UCSD-AML1 (cell line): ENCODE measurements around the gene UBE2M.

Experiments used
- DNase-seq: peaks from one replicate; lab custom pipeline; 2025; ENCODE audit not compliant: unreplicated experiment; lab: John Stamatoyannopoulos, UW

The UBE2M gene

GRCh38 chr19:58555920-58556621, 2.3 kb downstream of the UBE2M start:
- no peak for DNase-seq

DNA sequence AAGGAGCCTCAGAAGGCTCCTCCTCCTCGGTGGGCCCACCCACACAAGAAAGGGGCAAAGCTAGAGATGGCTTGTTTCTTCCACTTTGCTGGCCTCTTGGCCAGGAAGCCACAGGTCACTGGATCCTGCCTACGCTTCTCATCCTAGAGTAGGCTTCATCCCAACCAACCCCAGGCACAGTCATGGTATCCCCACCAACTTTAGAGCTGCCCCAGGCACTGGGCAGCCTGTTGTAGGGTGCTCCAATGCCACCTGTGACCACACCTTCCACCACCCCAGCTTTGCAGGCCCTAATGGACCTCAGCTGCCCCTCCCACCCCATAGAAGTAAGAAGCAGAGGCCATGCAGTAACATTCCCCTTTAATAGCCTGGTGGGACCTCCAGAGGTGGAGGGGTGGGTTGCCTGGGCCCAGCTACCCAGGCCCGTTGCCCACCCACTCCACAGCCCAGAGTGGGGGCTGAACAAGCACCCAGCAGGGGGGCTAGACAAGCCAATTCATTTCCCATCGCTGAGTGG, 3.0 kb downstream of the UBE2M start:
- no peak for DNase-seq

GRCh38 chr19:58554494-58555368, 3.7 kb downstream of the UBE2M start, which contains the start of gene CHMP2A:
Gene CHMP2A, minus strand, starts transcription at chr19:58555105. Its CDS starts 893 bp downstream, at chr19:58554212.
- DNase-seq: no peak

DNA sequence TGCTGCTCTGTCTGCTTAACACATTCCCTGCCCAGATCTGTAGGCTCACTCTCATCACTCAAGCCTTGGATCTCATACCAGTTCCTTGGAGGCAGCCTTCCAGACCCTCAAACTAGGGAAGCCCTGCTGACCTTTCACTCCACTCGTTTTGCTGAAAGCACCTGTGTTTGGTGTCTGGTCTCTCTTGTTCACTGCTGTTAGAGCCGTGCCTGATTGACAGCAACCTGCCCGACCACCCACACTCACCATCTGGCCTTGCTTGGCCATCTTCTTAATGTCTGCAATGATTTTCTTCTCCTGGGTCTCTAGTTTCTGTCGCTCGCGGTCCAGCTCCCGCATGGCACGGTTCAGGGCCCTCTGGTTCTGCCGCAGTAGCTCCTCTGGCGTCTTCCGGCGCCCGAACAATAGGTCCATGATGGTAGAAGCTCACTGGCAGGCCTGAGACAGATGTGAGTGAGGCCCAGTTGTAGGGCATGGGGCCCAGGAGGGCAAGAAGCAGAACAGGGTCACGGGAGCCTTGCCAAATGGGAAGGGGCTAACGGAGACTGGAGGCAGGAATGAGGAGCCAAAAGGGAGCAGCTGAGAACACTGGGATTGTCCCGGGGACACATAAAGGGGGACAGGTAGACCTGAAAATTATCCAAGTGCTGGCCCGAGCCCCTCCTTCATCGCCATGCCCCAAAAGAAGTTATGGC, 4.5 kb downstream of the UBE2M start:
- no peak for DNase-seq

DNA sequence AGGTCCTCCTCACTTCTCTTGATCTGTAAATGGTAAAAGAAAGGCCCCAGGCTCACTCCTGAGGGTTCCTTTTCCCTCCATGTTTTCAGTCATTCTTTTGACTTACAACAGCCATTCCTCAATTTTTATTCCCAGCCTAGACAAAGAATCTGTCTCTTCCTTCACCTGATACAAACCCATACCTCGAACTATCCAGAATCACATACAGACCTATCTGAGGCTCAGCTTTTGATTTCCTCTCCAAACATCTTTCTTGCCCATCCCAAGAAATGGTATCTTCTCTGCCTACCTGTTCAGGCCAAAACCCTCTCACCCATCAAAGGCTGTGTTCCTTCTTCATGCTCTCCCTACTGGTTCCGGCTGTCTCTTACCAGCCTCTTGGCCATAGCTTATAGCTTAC, 5.8 kb downstream of the UBE2M start:
- no peak for DNase-seq

DNA sequence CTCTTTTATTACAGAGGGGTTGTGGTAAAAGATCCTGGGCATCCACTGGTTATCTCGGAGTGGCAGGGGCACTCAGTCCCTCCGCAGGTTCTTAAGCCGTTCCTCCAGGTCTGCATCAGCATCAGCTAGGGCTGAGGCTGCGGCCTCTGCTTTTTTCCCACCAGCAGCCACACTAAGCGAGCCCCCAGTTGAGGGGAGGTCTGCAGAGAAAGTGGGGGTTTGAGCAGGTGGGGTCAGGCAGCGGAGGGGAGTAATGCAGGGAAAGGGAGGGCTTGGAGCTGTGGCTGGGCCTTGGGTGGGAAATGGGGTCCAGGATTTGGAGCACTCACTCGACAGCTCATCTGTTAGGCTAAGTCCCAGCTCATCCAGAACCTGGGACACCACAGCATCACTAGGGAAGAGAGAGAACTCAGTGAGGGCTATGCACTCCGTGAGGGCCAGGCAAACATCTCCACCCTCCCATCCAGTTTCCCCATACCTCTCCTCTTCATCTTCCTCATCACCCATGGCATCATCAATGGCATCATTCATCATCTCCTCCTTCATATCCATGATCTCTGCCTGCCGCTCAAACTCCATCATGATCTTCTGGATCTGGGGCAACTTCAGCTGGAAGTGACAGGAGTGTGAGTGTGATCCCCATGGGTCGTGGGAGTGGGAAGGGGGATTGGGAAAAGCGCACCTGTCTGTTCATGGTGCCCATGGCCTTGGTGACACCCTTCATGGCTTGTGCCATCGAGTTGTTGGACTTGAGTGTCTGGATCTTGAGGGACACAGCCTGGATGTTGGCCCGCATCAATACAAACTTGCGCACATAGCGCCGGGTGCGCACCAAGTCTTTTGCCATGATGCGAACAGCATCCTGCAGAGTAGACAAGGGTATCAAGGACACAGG, 6.6 kb downstream of the UBE2M start:
- DNase-seq: no peak

GRCh38 chr19:58551123-58551497, 7.3 kb downstream of the UBE2M start:
- DNase-seq: no peak

DNA sequence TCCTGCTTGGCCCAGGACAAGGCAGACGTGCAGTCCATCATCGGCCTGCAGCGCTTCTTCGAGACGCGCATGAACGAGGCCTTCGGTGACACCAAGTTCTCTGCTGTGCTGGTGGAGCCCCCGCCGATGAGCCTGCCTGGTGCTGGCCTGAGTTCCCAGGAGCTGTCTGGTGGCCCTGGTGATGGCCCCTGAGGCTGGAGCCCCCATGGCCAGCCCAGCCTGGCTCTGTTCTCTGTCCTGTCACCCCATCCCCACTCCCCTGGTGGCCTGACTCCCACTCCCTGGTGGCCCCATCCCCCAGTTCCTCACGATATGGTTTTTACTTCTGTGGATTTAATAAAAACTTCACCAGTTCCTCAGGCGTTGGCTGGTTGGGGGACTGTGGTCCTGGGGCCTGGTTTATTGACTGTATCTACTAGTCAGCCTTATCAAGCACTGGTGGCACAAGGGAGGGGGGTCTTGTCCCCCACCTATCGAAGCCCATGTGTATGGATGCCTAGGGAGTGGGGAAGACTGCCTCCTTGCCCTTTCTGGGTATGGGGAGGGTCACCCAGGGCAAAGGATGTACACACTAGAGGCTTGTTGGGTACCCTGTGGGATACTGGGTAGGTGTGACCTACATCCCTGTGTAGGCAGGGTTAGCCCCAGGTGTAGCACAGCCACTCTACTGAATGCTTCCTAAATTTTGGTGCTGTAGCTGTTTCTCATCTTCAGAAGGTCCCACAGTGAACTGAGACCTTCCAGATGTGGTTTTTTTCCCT, 7.9 kb downstream of the UBE2M start:
- DNase-seq: no peak

GRCh38 chr19:58549664-58550361, 8.6 kb downstream of the UBE2M start:
- DNase-seq: no peak

DNA sequence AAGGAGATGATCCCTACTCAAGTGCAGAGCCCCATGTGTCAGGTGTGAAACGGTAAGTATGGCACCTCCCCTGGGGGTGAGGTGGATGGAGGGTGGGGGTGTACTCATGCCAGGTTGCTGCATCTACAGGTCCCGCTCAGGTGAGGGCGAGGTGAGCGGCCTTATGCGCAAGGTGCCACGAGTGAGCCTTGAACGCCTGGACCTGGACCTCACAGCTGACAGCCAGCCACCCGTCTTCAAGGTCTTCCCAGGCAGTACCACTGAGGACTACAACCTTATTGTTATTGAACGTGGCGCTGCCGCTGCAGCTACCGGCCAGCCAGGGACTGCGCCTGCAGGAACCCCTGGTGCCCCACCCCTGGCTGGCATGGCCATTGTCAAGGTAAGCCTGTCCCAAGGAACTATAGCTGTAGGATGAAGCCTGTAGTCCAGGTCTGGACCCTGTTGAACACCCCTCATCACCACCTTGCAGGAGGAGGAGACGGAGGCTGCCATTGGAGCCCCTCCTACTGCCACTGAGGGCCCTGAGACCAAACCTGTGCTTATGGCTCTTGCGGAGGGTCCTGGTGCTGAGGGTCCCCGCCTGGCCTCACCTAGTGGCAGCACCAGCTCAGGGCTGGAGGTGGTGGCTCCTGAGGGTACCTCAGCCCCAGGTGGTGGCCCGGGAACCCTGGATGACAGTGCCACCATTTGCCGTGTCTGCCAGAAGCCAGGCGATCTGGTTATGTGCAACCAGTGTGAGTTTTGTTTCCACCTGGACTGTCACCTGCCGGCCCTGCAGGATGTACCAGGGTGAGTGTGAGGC, 9.3 kb downstream of the UBE2M start:
- no peak for DNase-seq

DNA sequence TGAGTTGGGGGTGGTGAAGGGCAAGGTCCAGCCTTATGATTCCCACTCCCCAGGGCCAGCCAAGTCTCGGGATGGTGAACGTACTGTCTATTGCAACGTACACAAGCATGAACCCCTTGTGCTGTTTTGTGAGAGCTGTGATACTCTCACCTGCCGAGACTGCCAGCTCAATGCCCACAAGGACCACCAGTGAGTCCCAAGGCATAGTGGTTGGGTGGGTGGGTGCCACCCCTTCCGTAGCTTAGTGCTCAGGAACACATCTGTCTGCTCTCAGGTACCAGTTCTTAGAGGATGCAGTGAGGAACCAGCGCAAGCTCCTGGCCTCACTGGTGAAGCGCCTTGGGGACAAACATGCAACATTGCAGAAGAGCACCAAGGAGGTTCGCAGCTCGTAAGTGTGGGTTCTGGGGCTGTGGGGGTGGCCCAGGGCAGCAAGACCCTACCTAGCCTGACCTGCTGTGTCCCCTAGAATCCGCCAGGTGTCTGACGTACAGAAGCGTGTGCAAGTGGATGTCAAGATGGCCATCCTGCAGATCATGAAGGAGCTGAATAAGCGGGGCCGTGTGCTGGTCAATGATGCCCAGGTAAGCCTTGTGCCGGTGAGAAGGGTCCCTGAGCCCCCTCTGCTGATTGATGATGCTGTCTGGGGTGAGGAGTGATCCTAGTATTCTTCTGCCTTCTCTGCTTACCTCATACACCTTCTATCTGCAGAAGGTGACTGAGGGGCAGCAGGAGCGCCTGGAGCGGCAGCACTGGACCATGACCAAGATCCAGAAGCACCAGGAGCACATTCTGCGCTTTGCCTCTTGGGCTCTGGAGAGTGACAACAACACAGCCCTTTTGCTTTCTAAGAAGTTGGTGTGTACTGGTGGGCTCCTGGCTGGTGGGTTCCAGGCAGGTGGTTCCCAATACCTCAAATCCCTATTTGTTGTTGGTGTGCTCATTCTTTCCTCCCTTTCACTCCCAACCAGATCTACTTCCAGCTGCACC, 10.8 kb downstream of the UBE2M start:
- DNase-seq: no peak

DNA sequence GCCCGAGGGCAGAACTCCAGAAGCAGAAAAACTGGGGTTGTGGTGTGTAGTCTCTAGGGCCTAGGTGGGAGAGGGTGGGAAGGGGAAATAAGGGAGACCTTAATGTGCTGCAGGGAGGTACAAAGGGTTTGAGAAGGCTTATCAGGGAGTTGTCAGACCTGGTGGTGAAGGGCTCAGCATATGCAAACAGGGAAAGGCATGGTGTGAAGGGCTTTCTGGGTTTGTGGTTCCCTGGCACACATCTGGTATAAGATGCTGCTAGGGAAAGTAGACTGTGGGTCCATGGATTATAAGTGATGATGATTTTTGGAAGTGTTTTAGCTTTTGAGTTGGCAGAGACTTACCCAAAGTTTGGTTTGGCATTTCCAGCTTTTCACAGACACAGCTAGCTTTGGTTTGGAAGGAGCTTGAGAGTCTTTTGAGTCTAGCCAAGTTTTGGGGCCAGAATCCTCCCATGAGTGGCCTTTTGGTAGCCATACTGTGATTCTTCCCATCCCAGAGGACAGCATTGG, 12.3 kb downstream of the UBE2M start:
- no peak for DNase-seq

GRCh38 chr19:58545286-58546018, 13.0 kb downstream of the UBE2M start:
- no peak for DNase-seq

- no peak for DNase-seq
Observed at GRCh38 chr19:58544591-58545285, 13.7 kb downstream of the UBE2M start.

DNA sequence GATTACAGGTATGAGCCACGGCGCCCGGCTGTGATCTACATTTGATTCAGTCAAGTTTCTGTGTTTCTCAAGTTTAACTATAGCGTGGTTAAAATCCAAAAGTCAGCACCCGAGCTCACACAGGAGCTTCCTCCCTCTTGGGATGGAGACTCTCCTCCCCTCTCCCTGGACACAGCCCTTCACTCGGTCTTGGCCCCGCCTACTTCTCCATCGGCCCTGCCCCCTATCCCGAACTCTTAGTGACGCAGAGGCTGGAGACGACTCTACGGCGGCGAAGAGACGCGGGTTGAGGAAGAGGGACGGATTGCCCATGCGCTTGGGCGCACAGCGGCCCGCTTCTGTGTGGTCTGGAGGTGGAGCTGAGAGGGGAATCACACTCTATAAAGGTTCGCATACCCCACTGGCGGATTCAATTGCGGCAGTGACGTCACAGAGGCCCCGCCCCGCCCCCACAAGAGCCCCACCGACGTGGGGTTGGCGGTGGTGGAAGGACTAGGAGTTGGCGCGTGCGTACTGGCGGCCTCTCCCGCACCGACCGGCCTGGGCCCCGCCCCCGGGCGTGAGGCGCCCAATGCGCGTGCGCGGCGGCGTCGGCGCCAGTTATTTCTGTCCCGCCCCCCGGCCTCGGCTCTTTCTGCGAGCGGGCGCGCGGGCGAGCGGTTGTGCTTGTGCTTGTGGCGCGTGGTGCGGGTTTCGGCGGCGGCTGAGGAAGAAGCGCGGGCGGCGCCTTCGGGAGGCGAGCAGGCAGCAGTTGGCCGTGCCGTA, 14.4 kb downstream of the UBE2M start, which contains the start of gene TRIM28:
Gene TRIM28 (plus strand): TSS at position 239 of the 765 bp plus-strand sequence. CDS start 694 bp downstream, outside the sequence.
- DNase-seq: no peak
